ENCODE measurements around the gene SLC16A2.

Gene SLC16A2

GRCh38 chrX:74492720-74493201 lies 71.5 kb downstream of the SLC16A2 start:
- CTCF ChIA-PET, result interaction anchor here (0.7 to 2.1 kb wide), 12 partner anchors 9 to 207 kb away, joined by 3 to 12 read pairs (median 4); no protein-coding TSS in a partner anchor
- POLR2A ChIA-PET, result no interaction called here

GRCh38 chrX:74493806-74494205 lies 72.5 kb downstream of the SLC16A2 start:
- Histone ChIP-seq H3K9me3 (ENCODE audit: control insufficient read depth, insufficient read depth, low read depth, low read length) (no peaks in the 10 kb centered on the region), H3K36me3 (ENCODE audit: control insufficient read depth in 2 of 2, insufficient read depth in 1 of 2, low read length in 2 of 2) (no peaks in the 10 kb centered on the region), H3K4me1 (ENCODE audit: control insufficient read depth, insufficient read depth, low read length) (peaks cover 3% of the 10 kb centered on the region; the same call in 1 of the 2 replicates), H3K27ac (ENCODE audit: extremely low read depth, low read depth, low read length) (no peak overlapping the region), H3K4me3 (ENCODE audit: low read depth, low read length) (no peak overlapping the region)
- TF ChIP-seq ZNF423 (tag by site-specific recombination; IDR thresholded peaks at IDR 0.05) (no peak), ZNF211 (tag by site-specific recombination; IDR thresholded peaks at IDR 0.05; ENCODE audit: low read depth) (no peak), ZFP3 (tag by site-specific recombination; IDR thresholded peaks at IDR 0.05; ENCODE audit: low read depth) (no peak), ZNF837 (tag by site-specific recombination; IDR thresholded peaks at IDR 0.05) (no peak), ZBTB44 (tag by site-specific recombination; IDR thresholded peaks at IDR 0.05) (no peak), ZNF221 (tag by site-specific recombination; IDR thresholded peaks at IDR 0.05; ENCODE audit: borderline replicate concordance) (no peak), ZNF548 (tag by site-specific recombination; IDR thresholded peaks at IDR 0.05) (no peak), HOXD13 (CRISPR knock-in tag; IDR thresholded peaks at IDR 0.05; ENCODE audit: borderline replicate concordance) (no peak), ZNF48 (tag by site-specific recombination; IDR thresholded peaks at IDR 0.05) (no peak), ZSCAN18 (tag by site-specific recombination; IDR thresholded peaks at IDR 0.05) (no peak), ZNF2 (tag by site-specific recombination; IDR thresholded peaks at IDR 0.05) (no peak), ZNF510 (tag by site-specific recombination; IDR thresholded peaks at IDR 0.05; ENCODE audit: insufficient replicate concordance) (no peak), ZNF529 (tag by site-specific recombination; IDR thresholded peaks at IDR 0.05; ENCODE audit: insufficient replicate concordance) (no peak), ZBTB11 (tag by site-specific recombination; conservative IDR thresholded peaks at IDR 0.05; ENCODE audit: low read depth) (no peak), RBAK (tag by site-specific recombination; IDR thresholded peaks at IDR 0.05) (no peak), ZNF585B (tag by site-specific recombination; IDR thresholded peaks at IDR 0.05) (no peak), ZNF132 (tag by site-specific recombination; IDR thresholded peaks at IDR 0.05; ENCODE audit: borderline replicate concordance) (no peak), YY2 (tag by site-specific recombination; IDR thresholded peaks at IDR 0.05) (no peak)
- POLR2A ChIA-PET, result no interaction called here
- CTCF ChIA-PET, result interaction anchor here (0.6 to 2.1 kb wide), 8 partner anchors 10 to 54 kb away, joined by 3 to 12 read pairs (median 4); no protein-coding TSS in a partner anchor

More at GRCh38 chrX:74492720-74493201, 71.5 kb downstream of the SLC16A2 start:
- TF ChIP-seq ZNF433 (tag by site-specific recombination; IDR thresholded peaks at IDR 0.05; ENCODE audit: low read depth) (no peak), ZNF133 (tag by site-specific recombination; IDR thresholded peaks at IDR 0.05) (no peak), CTCF (tag by site-specific recombination; IDR thresholded peaks at IDR 0.05) (no peak), ZNF221 (tag by site-specific recombination; IDR thresholded peaks at IDR 0.05; ENCODE audit: borderline replicate concordance) (no peak), BCL11B (tag by site-specific recombination; IDR thresholded peaks at IDR 0.05; ENCODE audit: low read depth) (no peak), ZNF830 (tag by site-specific recombination; IDR thresholded peaks at IDR 0.05; ENCODE audit: low read depth) (no peak), ZNF670 (tag by site-specific recombination; IDR thresholded peaks at IDR 0.05; ENCODE audit: low read depth) (no peak), ZNF658 (tag by site-specific recombination; IDR thresholded peaks at IDR 0.05) (no peak), ZNF266 (tag by site-specific recombination; IDR thresholded peaks at IDR 0.05; ENCODE audit: low read depth) (no peak), HOXC10 (CRISPR knock-in tag; IDR thresholded peaks at IDR 0.05) (no peak), SP2 (tag by site-specific recombination; IDR thresholded peaks at IDR 0.05) (no peak), TRIM28 (IDR thresholded peaks at IDR 0.05; ENCODE audit: borderline replicate concordance, low read length) (no peak), MZF1 (tag by site-specific recombination; IDR thresholded peaks at IDR 0.05; ENCODE audit: borderline replicate concordance) (no peak), ZNF23 (tag by site-specific recombination; IDR thresholded peaks at IDR 0.05; ENCODE audit: borderline replicate concordance) (no peak), GLI2 (tag by site-specific recombination; IDR thresholded peaks at IDR 0.05; ENCODE audit: borderline replicate concordance, low read depth) (no peak), ZNF423 (tag by site-specific recombination; IDR thresholded peaks at IDR 0.05) (no peak)
- Histone ChIP-seq H3K4me3 (ENCODE audit: low read depth, low read length) (no peak overlapping the region), H3K4me1 (ENCODE audit: control insufficient read depth, insufficient read depth, low read length) (peaks cover 3% of the 10 kb centered on the region; the same call in 1 of the 2 replicates), H3K9me3 (ENCODE audit: control insufficient read depth, insufficient read depth, low read depth, low read length) (no peaks in the 10 kb centered on the region), H3K27ac (ENCODE audit: extremely low read depth, low read depth, low read length) (no peak overlapping the region), H3K36me3 (ENCODE audit: control insufficient read depth in 2 of 2, insufficient read depth in 1 of 2, low read length in 2 of 2) (no peaks in the 10 kb centered on the region)

Measured in HEK293 (cell line).